Activated CD8-positive, alpha-beta T cell treated with anti-CD3 and anti-CD28 coated beads for 36 hours (primary cell): ENCODE results near the gene GALNT16. TPM values are rescaled to one million over a fixed set of nuclear protein-coding genes. Genes with fewer than 3 reads are reported as not detected.

ENCODE experiments used
- ATAC-seq: fragments of 200-7000 bp; cut with Tn5 transposase; one replicate; pipeline ENCODE4 v1.10.0; 2021; ENCODE audit warnings: mild to moderate bottlenecking, moderate library complexity
- CTCF ChIA-PET: fragments of 350-600 bp; sonication (Branson Sonifier 250); formaldehyde crosslinking; loops from one replicate; lab custom pipeline; 2021; ENCODE audit warnings: antibody characterized with exemption; lab: Charles Lee
- POLR2A ChIA-PET: fragments of 350-600 bp; sonication (Branson Sonifier 250); formaldehyde crosslinking; loops from one replicate; lab custom pipeline; 2021; ENCODE audit warnings: antibody characterized with exemption; lab: Charles Lee
- DNase-seq: peaks from one replicate; pipeline ENCODE4 v3.0.0-alpha.2; 2020
- H3K27ac Mint-ChIP-seq: one replicate; pipeline ENCODE4 v1.8.0; 2021; ENCODE audit warnings: mild to moderate bottlenecking, mixed read lengths
- H3K27me3 Mint-ChIP-seq: one replicate; pipeline ENCODE4 v1.8.0; 2021; ENCODE audit warnings: mixed read lengths
- H3K36me3 Mint-ChIP-seq: one replicate; pipeline ENCODE4 v1.8.0; 2021; ENCODE audit warnings: low read depth, mixed read lengths
- H3K4me1 Mint-ChIP-seq: one replicate; pipeline ENCODE4 v1.8.0; 2021; ENCODE audit warnings: low read depth, mixed read lengths
- H3K4me3 Mint-ChIP-seq: one replicate; pipeline ENCODE4 v1.8.0; 2021; ENCODE audit warnings: mild to moderate bottlenecking, moderate library complexity, mixed read lengths
- H3K9me3 Mint-ChIP-seq: one replicate; pipeline ENCODE4 v1.8.0; 2021; ENCODE audit warnings: mixed read lengths
- CTCF ChIP-seq: fragments of 200-600 bp; IDR thresholded peaks from one replicate; pipeline ENCODE4 v1.8.0; 2022; ENCODE audit warnings: antibody characterized with exemption, mild to moderate bottlenecking
- intact Hi-C: fragments of 100-400 bp; cut with micrococcal nuclease; formaldehyde crosslinking; loops from one replicate; pipeline ENCODE4 v1.10.0; 2022
- total RNA-seq, 2 experiments: library from RNA; stranded (reverse); gene quantifications; one replicate each; pipeline ENCODE4 v1.2.3, GENCODE V29; 2021

GALNT16 gene
- total RNA-seq, 2 experiments from 2014 or later: not detected

GRCh38 chr14:69323266-69323998 lies 63.5 kb downstream of the GALNT16 start:
- DNase-seq (no peak), ATAC-seq (no peak)
- Mint-ChIP-seq H3K27me3 (no peaks in the 10 kb centered on the region), H3K36me3 (no peaks in the 10 kb centered on the region), H3K9me3 (no peaks in the 10 kb centered on the region), H3K4me1 (no peaks in the 10 kb centered on the region), H3K4me3 (no peak overlapping the region), H3K27ac (no peak overlapping the region)
- no peak for TF ChIP-seq CTCF
- intact Hi-C loops: no loop called here
- POLR2A ChIA-PET: no interaction called here
- CTCF ChIA-PET: interaction anchor here (1.3 kb wide), 1 partner anchor 136 kb away, joined by 4 read pairs; no protein-coding TSS in a partner anchor

- DNase-seq: no peak
- CTCF ChIA-PET: interaction anchor here (1.3 kb wide), 1 partner anchor 135 kb away, joined by 4 read pairs; no protein-coding TSS in a partner anchor
- POLR2A ChIA-PET: no interaction called here
- intact Hi-C loops: no loop called here
- H3K27me3 Mint-ChIP-seq: no peaks in the 10 kb centered on the region
- H3K9me3 Mint-ChIP-seq: no peaks in the 10 kb centered on the region
- no peak overlapping the region for H3K27ac Mint-ChIP-seq
- H3K4me3 Mint-ChIP-seq: no peak overlapping the region
- no peaks in the 10 kb centered on the region for H3K36me3 Mint-ChIP-seq
- ATAC-seq: no peak
- TF ChIP-seq CTCF: no peak
- no peaks in the 10 kb centered on the region for H3K4me1 Mint-ChIP-seq
Observed at GRCh38 chr14:69323999-69324282, 64.0 kb downstream of the GALNT16 start.

- Mint-ChIP-seq H3K9me3 (no peaks in the 10 kb centered on the region), H3K4me1 (no peaks in the 10 kb centered on the region), H3K27ac (no peak overlapping the region), H3K36me3 (no peaks in the 10 kb centered on the region), H3K4me3 (no peak overlapping the region), H3K27me3 (no peaks in the 10 kb centered on the region)
- intact Hi-C loops: no loop called here
- ChIA-PET CTCF (no interaction called here), POLR2A (no interaction called here)
- ATAC-seq: no peak
- DNase-seq: no peak
- TF ChIP-seq CTCF: no peak
Observed at GRCh38 chr14:69324341-69324931, 64.5 kb downstream of the GALNT16 start.

GRCh38 chr14:69325086-69325485 lies 65.1 kb downstream of the GALNT16 start:
- Mint-ChIP-seq H3K4me3 (no peak overlapping the region), H3K9me3 (no peaks in the 10 kb centered on the region), H3K27me3 (no peaks in the 10 kb centered on the region), H3K4me1 (no peaks in the 10 kb centered on the region), H3K27ac (no peak overlapping the region), H3K36me3 (no peaks in the 10 kb centered on the region)
- no peak for TF ChIP-seq CTCF
- no peak for DNase-seq
- no peak for ATAC-seq
- intact Hi-C loops: no loop called here
- CTCF ChIA-PET: interaction anchor here (1.5 kb wide), 1 partner anchor 135 kb away, joined by 3 read pairs; no protein-coding TSS in a partner anchor
- POLR2A ChIA-PET: no interaction called here

- Mint-ChIP-seq H3K9me3 (no peaks in the 10 kb centered on the region), H3K4me3 (no peak overlapping the region), H3K4me1 (no peaks in the 10 kb centered on the region), H3K36me3 (no peaks in the 10 kb centered on the region), H3K27ac (no peak overlapping the region), H3K27me3 (no peaks in the 10 kb centered on the region)
- intact Hi-C loops: no loop called here
- ATAC-seq: no peak
- POLR2A ChIA-PET: no interaction called here
- TF ChIP-seq CTCF: no peak
- DNase-seq: no peak
- CTCF ChIA-PET: interaction anchor here (1.5 kb wide), 1 partner anchor 134 kb away, joined by 3 read pairs; no protein-coding TSS in a partner anchor
Observed at GRCh38 chr14:69325646-69326265, 65.8 kb downstream of the GALNT16 start.
